ENCODE results near the gene COL25A1.

The COL25A1 gene

GRCh38 chr4:109214622-109215301 is 87.7 kb downstream of the COL25A1 start:
- peak in 1 of 3 donors; percentile 1 for DNase-seq

- DNase-seq: no peak
Measured at GRCh38 chr4:109213056-109213455, 89.4 kb downstream of the COL25A1 start.

- DNase-seq: no peak
Measured at GRCh38 chr4:109211671-109212070, 90.8 kb downstream of the COL25A1 start.

GRCh38 chr4:109209647-109210046 is 92.8 kb downstream of the COL25A1 start:
- no peak for DNase-seq

GRCh38 chr4:109207898-109208297 is 94.6 kb downstream of the COL25A1 start:
- no peak for DNase-seq

- no peak for DNase-seq
Measured at GRCh38 chr4:109207061-109207460, 95.4 kb downstream of the COL25A1 start.

GRCh38 chr4:109206620-109207019 is 95.8 kb downstream of the COL25A1 start:
- no peak for DNase-seq

- no peak for DNase-seq
Measured at GRCh38 chr4:109205186-109205585, 97.3 kb downstream of the COL25A1 start.

- no peak for DNase-seq
Measured at GRCh38 chr4:109199585-109199984, 102.9 kb downstream of the COL25A1 start.

- DNase-seq: no peak
Measured at GRCh38 chr4:109195646-109196045, 106.8 kb downstream of the COL25A1 start.

GRCh38 chr4:109191216-109191615 is 111.2 kb downstream of the COL25A1 start:
- no peak for DNase-seq

- no peak for DNase-seq
Measured at GRCh38 chr4:109186458-109186945, 116.0 kb downstream of the COL25A1 start.

- DNase-seq: no peak
Measured at GRCh38 chr4:109185951-109186350, 116.5 kb downstream of the COL25A1 start.

GRCh38 chr4:109185548-109185947 is 116.9 kb downstream of the COL25A1 start:
- DNase-seq: no peak

GRCh38 chr4:109184491-109184961 is 117.9 kb downstream of the COL25A1 start:
- DNase-seq: peak; percentile 28 to 55 (median 48)

GRCh38 chr4:109183931-109184490 is 118.4 kb downstream of the COL25A1 start:
- no peak for DNase-seq

- no peak for DNase-seq
Measured at GRCh38 chr4:109182696-109183095, 119.8 kb downstream of the COL25A1 start.

- no peak for DNase-seq
Measured at GRCh38 chr4:109179061-109179460, 123.4 kb downstream of the COL25A1 start.

GRCh38 chr4:109177096-109177810 is 125.2 kb downstream of the COL25A1 start:
- DNase-seq: no peak

GRCh38 chr4:109174224-109174953 is 128.1 kb downstream of the COL25A1 start:
- DNase-seq: no peak

GRCh38 chr4:109172301-109172700 is 130.2 kb downstream of the COL25A1 start:
- no peak for DNase-seq

GRCh38 chr4:109171070-109171469 is 131.4 kb downstream of the COL25A1 start:
- peak in 1 of 3 donors; percentile 1 for DNase-seq

- DNase-seq: peak; percentile 6 to 36 (median 25)
Measured at GRCh38 chr4:109169170-109169569, 133.3 kb downstream of the COL25A1 start.

All from suppressor macrophage treated with lipopolysaccharide for 1 hour (primary cell).